Naive thymus-derived CD8-positive, alpha-beta T cell (primary cell): ENCODE data around the gene CTNNA1. TPM values are rescaled to one million over a fixed set of nuclear protein-coding genes. Genes with fewer than 3 reads are reported as not detected.
"Not testable (repeated sequence)": the region's sequence is repeated elsewhere in the genome, so short reads cannot be mapped to it uniquely, and the experiment has no call there.

Experiments used
- ATAC-seq, 2 donors: fragments of 150-1000 bp; cut with Tn5 transposase in 1 of 2; sonication (Bioruptor Pico), chemical (Tn5 transposase) in 1 of 2; 1 replicate in 1 of 2; 2 replicates in 1 of 2; pipeline ENCODE4 v1.10.0; 2021; ENCODE audit warnings: mild to moderate bottlenecking in 2 of 2, moderate library complexity in 2 of 2
- POLR2A ChIA-PET: fragments of 350-600 bp; sonication (Branson Sonifier 250); formaldehyde crosslinking; loops from one replicate; lab custom pipeline; 2021; ENCODE audit warnings: antibody characterized with exemption; lab: Charles Lee
- DNase-seq, 10 donors: peaks; one replicate each; pipeline versions ENCODE4 v3.0.0 to v3.0.0-alpha.2; 2020 to 2022
- H3K27ac Mint-ChIP-seq, 10 donors: one replicate each; pipeline ENCODE4 v1.8.0; 2020 to 2022; ENCODE audit warnings: mild to moderate bottlenecking in 10 of 10, mixed read lengths in 10 of 10, moderate library complexity in 4 of 10, inconsistent platforms in 1 of 10
- H3K27me3 Mint-ChIP-seq, 5 donors: one replicate each; pipeline ENCODE4 v1.8.0; 2021 to 2022; ENCODE audit warnings: mixed read lengths in 5 of 5
- H3K36me3 Mint-ChIP-seq, 3 donors: one replicate each; pipeline ENCODE4 v1.8.0; 2020 to 2022; ENCODE audit warnings: mixed read lengths in 3 of 3, mild to moderate bottlenecking in 2 of 3, inconsistent platforms in 1 of 3
- H3K4me1 Mint-ChIP-seq, 4 donors: one replicate each; pipeline ENCODE4 v1.8.0; 2021 to 2022; ENCODE audit warnings: mixed read lengths in 4 of 4
- H3K4me3 Mint-ChIP-seq, 10 donors: one replicate each; pipeline ENCODE4 v1.8.0; 2020 to 2022; ENCODE audit warnings: mild to moderate bottlenecking in 10 of 10, mixed read lengths in 10 of 10, moderate library complexity in 6 of 10, inconsistent platforms in 1 of 10
- H3K9me3 Mint-ChIP-seq, 9 donors: one replicate each; pipeline ENCODE4 v1.8.0; 2020 to 2022; ENCODE audit warnings: mixed read lengths in 9 of 9, mild to moderate bottlenecking in 3 of 9, inconsistent platforms in 1 of 9, moderate library complexity in 1 of 9
- polyA plus RNA-seq, 3 donors: library from polyadenylated mRNA; unstranded; fragments of 300-500 nt; fragmentation: Illumina TruSeq; gene quantifications; one replicate each; pipeline ENCODE4 v1.2.3, GENCODE V29; 2021
- total RNA-seq, 8 experiments: library from RNA in 2 of 8; stranded (reverse) in 2 of 8; gene quantifications; one replicate each; pipeline ENCODE4 v1.2.3 and lab custom pipeline; 2021 to 2026

Gene CTNNA1
- total and polyA plus RNA-seq, 5 experiments from 2014 or later: 0.34 to 5.7 (median 4.0) TPM; not detected in 1

DNA sequence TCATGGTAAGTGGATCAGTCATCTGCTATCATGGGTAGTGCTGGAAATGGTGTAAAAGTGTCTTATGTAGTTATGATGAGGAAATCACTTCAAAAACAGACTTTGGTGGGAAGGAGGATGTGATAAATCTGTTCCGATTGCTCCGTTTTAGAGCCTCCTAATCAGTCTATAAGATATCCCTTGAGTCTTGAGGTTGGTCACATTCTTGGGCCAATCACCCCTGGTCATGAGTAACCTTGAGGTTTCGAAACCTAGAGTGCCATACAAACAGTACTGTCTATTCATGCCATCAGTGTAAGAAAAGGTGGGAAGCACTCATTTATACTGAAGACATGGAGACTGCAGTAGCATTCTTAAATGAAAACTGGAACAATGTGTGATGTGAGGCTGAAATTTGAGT is 76.1 kb downstream of the CTNNA1 start:
- POLR2A ChIA-PET: interaction anchor here (0.7 kb wide), 1 partner anchor 11 kb away, joined by 4 read pairs; no protein-coding TSS in a partner anchor
- no peak overlapping the region for H3K27ac Mint-ChIP-seq
- H3K9me3 Mint-ChIP-seq: no peaks in the 10 kb centered on the region
- DNase-seq: no peak
- no peaks in the 10 kb centered on the region for H3K4me1 Mint-ChIP-seq
- H3K4me3 Mint-ChIP-seq: no peak overlapping the region
- H3K36me3 Mint-ChIP-seq: no peaks in the 10 kb centered on the region
- no peak for ATAC-seq
- peaks cover 0 to 23% (median 10%) of the 10 kb centered on the region in 5 donors for H3K27me3 Mint-ChIP-seq

DNA sequence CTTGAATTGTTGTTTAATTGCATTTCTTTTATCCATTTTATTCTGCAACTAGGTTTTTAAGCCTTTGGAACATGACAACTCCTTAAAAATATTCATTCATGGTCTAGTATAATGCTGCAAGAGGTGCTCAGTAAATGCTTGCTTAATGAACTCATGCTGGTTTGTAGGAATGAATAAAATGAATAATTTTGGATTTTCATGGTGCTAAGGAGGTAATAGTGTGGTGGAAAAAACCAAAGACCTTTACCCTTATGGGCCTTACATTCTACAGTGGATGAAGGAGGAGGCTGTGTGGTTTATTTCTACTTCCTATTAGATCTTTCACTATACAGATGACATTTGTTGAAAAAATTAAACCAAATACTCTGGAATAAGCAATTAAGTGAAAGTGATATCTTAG is 78.5 kb downstream of the CTNNA1 start:
- peaks cover 0 to 30% (median 13%) of the 10 kb centered on the region in 5 donors for H3K27me3 Mint-ChIP-seq

DNA sequence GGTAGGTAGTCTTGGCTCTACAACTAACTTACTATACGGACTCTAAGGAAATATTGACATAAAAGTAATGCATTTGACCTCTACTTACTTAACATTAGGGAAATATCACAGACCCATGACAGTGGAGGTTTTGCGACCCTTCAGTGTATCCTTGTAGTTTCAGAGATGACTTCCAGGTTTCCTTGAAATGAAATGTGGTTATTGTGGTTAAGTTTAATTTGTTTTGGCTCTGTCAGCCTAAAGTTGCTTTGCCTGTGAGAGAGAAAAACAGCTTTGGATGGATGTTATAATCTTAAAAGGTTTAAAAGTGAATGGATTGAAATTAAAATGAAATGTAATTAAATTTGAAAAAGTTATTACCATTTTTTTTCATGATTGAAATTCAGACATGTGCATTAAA is 79.0 kb downstream of the CTNNA1 start:
- ATAC-seq: no peak

More for the DNA sequence above, 78.5 kb downstream of the CTNNA1 start:
- Mint-ChIP-seq H3K36me3 (no peaks in the 10 kb centered on the region), H3K9me3 (no peaks in the 10 kb centered on the region), H3K4me1 (no peaks in the 10 kb centered on the region), H3K4me3 (no peak overlapping the region), H3K27ac (no peak overlapping the region)
- ATAC-seq (no peak), DNase-seq (no peak)
- POLR2A ChIA-PET: no interaction called here

GRCh38 chr5:138833080-138833479 is 79.9 kb downstream of the CTNNA1 start:
- ATAC-seq (no peak), DNase-seq (no peak)
- Mint-ChIP-seq H3K27ac (peak overlapping the region in 1 of 10 donors; percentile 39), H3K27me3 (peaks cover 0 to 32% (median 14%) of the 10 kb centered on the region in 5 donors), H3K36me3 (no peaks in the 10 kb centered on the region), H3K4me3 (no peak overlapping the region), H3K4me1 (no peaks in the 10 kb centered on the region), H3K9me3 (no peaks in the 10 kb centered on the region)
- POLR2A ChIA-PET: no interaction called here

More for the DNA sequence above, 79.0 kb downstream of the CTNNA1 start:
- Mint-ChIP-seq H3K27me3 (peaks cover 0 to 28% (median 13%) of the 10 kb centered on the region in 5 donors), H3K4me1 (no peaks in the 10 kb centered on the region), H3K27ac (no peak overlapping the region), H3K4me3 (no peak overlapping the region), H3K9me3 (no peaks in the 10 kb centered on the region), H3K36me3 (no peaks in the 10 kb centered on the region)
- DNase-seq: no peak
- POLR2A ChIA-PET: no interaction called here

- DNase-seq: no peak
- no peaks in the 10 kb centered on the region for H3K9me3 Mint-ChIP-seq
- no peaks in the 10 kb centered on the region for H3K36me3 Mint-ChIP-seq
- no peak for ATAC-seq
- POLR2A ChIA-PET: no interaction called here
- H3K4me1 Mint-ChIP-seq: no peaks in the 10 kb centered on the region
- peaks cover 0 to 34% (median 10%) of the 10 kb centered on the region in 5 donors for H3K27me3 Mint-ChIP-seq
- H3K4me3 Mint-ChIP-seq: no peak overlapping the region
- no peak overlapping the region for H3K27ac Mint-ChIP-seq
Observed at GRCh38 chr5:138833726-138834480, 80.7 kb downstream of the CTNNA1 start.

- not testable (repeated sequence) for H3K4me1 Mint-ChIP-seq, ATAC-seq, H3K4me3 Mint-ChIP-seq, H3K9me3 Mint-ChIP-seq, H3K27ac Mint-ChIP-seq, DNase-seq, H3K36me3 Mint-ChIP-seq
- H3K27me3 Mint-ChIP-seq: peaks cover 0 to 34% (median 10%) of the 10 kb centered on the region in 5 donors
- POLR2A ChIA-PET: interaction anchor here (0.5 kb wide), 1 partner anchor 11 kb away, joined by 6 read pairs; no protein-coding TSS in a partner anchor
Observed at GRCh38 chr5:138834853-138835252, 81.6 kb downstream of the CTNNA1 start.

DNA sequence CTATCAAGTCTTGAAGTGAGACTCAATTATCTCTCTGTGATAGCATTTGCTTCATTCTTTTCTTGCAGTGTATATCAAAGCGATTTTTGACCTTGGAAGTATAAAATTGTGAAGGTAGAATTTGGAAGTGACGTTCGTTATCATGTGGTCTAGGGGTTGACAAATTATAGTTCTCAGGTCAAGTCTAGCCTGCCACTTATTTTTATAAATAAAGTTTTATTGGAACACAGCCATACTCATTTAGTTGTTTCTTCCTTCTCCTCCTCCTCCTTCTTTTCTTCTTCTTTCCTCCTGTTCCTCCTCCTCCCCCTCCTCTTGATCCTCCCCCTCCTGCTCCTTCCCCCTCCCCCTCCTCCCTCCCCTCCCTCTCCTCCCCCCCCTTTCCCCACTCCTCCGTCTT is 83.9 kb downstream of the CTNNA1 start:
- Mint-ChIP-seq H3K27me3 (peaks cover 0 to 34% (median 9%) of the 10 kb centered on the region in 5 donors), H3K4me3 (no peak overlapping the region), H3K9me3 (no peaks in the 10 kb centered on the region), H3K4me1 (no peaks in the 10 kb centered on the region), H3K27ac (no peak overlapping the region), H3K36me3 (no peaks in the 10 kb centered on the region)
- ATAC-seq: no peak
- POLR2A ChIA-PET: no interaction called here
- DNase-seq: no peak

DNA sequence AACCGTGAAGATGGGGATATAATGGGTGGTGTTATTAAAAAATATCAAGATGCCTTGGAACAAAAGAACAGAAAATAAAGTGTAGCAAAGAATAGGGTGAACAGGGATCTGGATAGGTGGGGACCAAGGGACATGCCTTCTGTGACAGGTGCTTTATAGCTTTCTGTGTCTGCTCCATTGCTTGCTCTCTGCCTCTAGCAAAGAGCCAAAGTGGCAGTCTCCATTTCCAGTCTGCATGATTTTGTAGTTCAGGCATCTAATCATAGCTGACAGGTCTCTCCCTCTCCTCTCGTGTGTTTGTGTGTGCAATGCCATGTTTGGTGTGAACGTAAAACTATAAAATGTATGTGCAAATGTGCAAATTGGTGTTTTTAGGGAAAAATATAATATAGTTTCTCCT is 86.9 kb downstream of the CTNNA1 start:
- Mint-ChIP-seq H3K4me3 (no peak overlapping the region), H3K36me3 (no peaks in the 10 kb centered on the region), H3K4me1 (no peaks in the 10 kb centered on the region), H3K27ac (no peak overlapping the region), H3K9me3 (no peaks in the 10 kb centered on the region), H3K27me3 (peaks cover 0 to 24% (median 10%) of the 10 kb centered on the region in 5 donors)
- POLR2A ChIA-PET: no interaction called here
- DNase-seq: no peak
- ATAC-seq: no peak

DNA sequence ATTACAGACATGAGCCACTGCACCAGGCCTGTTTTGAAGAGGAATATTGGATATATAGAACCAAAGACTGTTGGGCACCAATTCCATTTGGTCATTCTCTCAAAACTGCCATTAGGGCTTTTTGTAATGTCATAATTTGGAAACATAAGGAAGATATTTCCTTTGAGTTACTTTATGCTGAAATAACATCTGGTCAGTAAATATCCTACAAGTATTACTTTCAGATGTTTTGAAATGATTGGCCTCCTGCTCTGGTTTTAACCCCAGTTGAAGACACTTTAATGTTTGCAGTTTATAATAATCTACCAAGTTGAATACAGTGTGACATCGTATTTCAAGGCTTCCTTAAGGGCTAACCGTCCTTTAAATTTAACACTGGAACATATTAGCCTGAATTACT is 88.3 kb downstream of the CTNNA1 start:
- DNase-seq (no peak), ATAC-seq (no peak)
- Mint-ChIP-seq H3K27ac (no peak overlapping the region), H3K4me3 (no peak overlapping the region), H3K36me3 (no peaks in the 10 kb centered on the region), H3K4me1 (no peaks in the 10 kb centered on the region), H3K9me3 (no peaks in the 10 kb centered on the region), H3K27me3 (peaks cover 0 to 15% (median 8%) of the 10 kb centered on the region in 5 donors)
- POLR2A ChIA-PET: no interaction called here

DNA sequence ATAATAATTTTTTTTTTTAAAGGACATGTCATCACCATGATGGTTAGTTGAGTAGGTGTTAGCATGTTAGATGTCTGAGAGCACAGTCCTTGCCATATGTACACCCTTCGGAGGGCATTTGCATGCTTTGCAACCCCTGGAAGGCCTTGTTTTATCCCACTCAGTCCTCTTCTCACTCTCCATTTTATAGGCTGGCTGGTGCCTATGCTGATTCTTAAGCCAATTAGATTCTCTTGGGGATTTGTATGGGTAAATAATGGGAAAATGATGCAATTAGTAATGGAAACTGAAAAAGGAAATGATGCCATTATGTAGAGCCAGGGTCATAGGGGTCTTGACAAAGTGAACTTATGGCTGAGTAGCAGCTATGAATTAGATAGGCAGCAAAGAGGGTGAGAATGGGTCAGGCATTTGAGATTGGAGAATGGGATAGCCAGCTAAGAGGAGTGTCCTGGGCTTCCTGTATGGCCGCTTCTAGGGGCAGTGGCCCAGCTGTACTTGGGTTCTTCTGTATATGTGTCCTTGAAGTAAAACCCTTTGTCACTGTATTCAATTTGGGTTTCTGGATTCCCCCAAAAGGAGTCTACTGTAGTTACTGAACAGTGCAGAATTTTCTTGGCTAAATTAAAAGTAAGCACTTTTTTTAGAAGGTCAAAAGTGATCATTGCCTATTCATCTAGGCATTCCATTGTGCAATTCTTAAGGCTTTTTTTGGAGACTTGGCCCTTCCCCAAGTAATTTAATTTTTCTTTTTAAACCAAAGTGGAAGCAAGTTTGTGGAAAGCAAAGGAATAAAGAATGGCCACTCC is 90.3 kb downstream of the CTNNA1 start:
- Mint-ChIP-seq H3K9me3 (no peaks in the 10 kb centered on the region), H3K27me3 (peaks cover 0 to 15% (median 2%) of the 10 kb centered on the region in 5 donors), H3K4me1 (peaks cover 0 to 4% (median 1%) of the 10 kb centered on the region in 4 donors), H3K27ac (no peak overlapping the region), H3K36me3 (no peaks in the 10 kb centered on the region), H3K4me3 (no peak overlapping the region)
- ATAC-seq: no peak
- POLR2A ChIA-PET: no interaction called here
- DNase-seq: no peak

DNA sequence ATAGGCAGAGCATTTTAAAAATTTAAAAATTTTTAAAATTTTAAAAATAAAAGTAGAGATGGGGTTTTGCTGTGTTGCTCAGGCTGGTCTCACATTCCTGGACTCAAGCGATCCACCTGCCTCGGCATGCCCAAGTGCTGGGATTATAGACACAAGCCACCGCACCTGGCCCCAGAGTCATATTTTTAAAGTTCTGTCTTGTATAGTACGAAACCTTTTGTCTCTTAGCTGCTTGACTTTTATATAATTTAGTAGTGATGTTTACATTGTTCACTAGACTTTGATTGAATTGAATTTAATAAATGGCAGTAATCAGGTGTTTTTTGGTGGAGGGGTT is 90.9 kb downstream of the CTNNA1 start:
- ATAC-seq (no peak), DNase-seq (no peak)
- peaks cover 0 to 4% (median 1%) of the 10 kb centered on the region in 4 donors for H3K4me1 Mint-ChIP-seq
- no peak overlapping the region for H3K27ac Mint-ChIP-seq
- H3K9me3 Mint-ChIP-seq: no peaks in the 10 kb centered on the region
- no peaks in the 10 kb centered on the region for H3K36me3 Mint-ChIP-seq
- H3K27me3 Mint-ChIP-seq: peaks cover 0 to 15% (median 2%) of the 10 kb centered on the region in 5 donors
- POLR2A ChIA-PET: no interaction called here
- H3K4me3 Mint-ChIP-seq: no peak overlapping the region

DNA sequence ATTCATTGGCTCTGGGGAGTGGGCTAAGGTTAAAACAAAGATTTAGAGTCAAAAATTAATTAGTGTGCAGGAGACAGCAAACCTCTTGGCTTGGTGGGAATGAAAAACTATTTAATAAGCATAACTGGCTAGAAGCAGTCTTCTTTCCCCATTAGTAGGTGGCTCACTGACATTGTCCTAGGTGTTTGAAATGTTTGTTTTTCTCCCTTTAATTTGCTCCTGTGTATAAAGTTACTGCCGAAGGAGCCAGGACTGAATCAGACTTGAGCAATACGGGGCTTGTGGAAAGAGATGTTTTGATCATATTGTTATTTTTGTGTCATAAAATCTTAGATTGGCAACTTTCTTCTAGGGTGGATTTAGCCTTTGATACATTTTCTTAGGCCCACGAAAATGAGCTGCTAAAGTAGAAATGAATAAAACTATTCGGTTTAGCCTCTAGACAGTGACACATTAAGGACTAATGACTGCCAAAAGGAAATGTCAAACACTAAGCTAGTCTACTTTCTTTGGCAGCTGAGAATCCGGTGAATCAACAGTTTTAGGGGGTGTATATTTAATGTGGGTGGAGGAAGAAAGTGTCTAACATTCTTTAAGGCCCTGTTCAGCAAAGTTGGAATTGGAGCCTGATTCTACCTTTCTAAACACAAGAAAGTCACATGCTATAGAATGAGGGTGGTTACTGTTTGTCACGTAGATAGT is 91.7 kb downstream of the CTNNA1 start:
- ATAC-seq: no peak
- H3K4me1 Mint-ChIP-seq: peaks cover 0 to 7% (median 1%) of the 10 kb centered on the region in 4 donors
- H3K9me3 Mint-ChIP-seq: no peaks in the 10 kb centered on the region
- H3K4me3 Mint-ChIP-seq: no peak overlapping the region
- DNase-seq: no peak
- peaks cover 0 to 11% (median under 1%) of the 10 kb centered on the region in 5 donors for H3K27me3 Mint-ChIP-seq
- H3K36me3 Mint-ChIP-seq: no peaks in the 10 kb centered on the region
- no peak overlapping the region for H3K27ac Mint-ChIP-seq
- POLR2A ChIA-PET: no interaction called here
